Activated CD8-positive, alpha-beta memory T cell treated with anti-CD3 and anti-CD28 coated beads, Interleukin-2, amount 10 ng/mL, durations not matched to agents 7 days and 5 days (primary cell): ENCODE measurements around the gene HS6ST2. TPM values are rescaled to one million over a fixed set of nuclear protein-coding genes. Genes with fewer than 3 reads are reported as not detected.
"Not testable (repeated sequence)": the region's sequence is repeated elsewhere in the genome, so short reads cannot be mapped to it uniquely, and the experiment has no call there.

ENCODE experiments used
- ATAC-seq: fragments of 150-1000 bp; cut with Tn5 transposase; one replicate; pipeline ENCODE4 v1.10.0; 2021; ENCODE audit warnings: moderate library complexity
- CTCF ChIA-PET: fragments of 350-600 bp; sonication (Branson Sonifier 250); formaldehyde crosslinking; loops from one replicate; lab custom pipeline; 2021; ENCODE audit warnings: antibody characterized with exemption; lab: Charles Lee
- DNase-seq: peaks from one replicate; pipeline ENCODE4 v3.0.0-alpha.2; 2020
- H3K27ac Mint-ChIP-seq: one replicate; pipeline ENCODE4 v1.8.0; 2021; ENCODE audit warnings: mild to moderate bottlenecking, mixed read lengths
- H3K27me3 Mint-ChIP-seq: one replicate; pipeline ENCODE4 v1.8.0; 2021; ENCODE audit warnings: mixed read lengths
- H3K36me3 Mint-ChIP-seq: one replicate; pipeline ENCODE4 v1.8.0; 2021; ENCODE audit warnings: mild to moderate bottlenecking, mixed read lengths
- H3K4me1 Mint-ChIP-seq: one replicate; pipeline ENCODE4 v1.8.0; 2021; ENCODE audit warnings: mixed read lengths
- H3K4me3 Mint-ChIP-seq: one replicate; pipeline ENCODE4 v1.8.0; 2021; ENCODE audit warnings: mild to moderate bottlenecking, moderate library complexity, mixed read lengths
- H3K9me3 Mint-ChIP-seq: one replicate; pipeline ENCODE4 v1.8.0; 2022; ENCODE audit warnings: low read depth, mixed read lengths
- total RNA-seq, 2 experiments: library from RNA; stranded (reverse); gene quantifications; one replicate each; pipeline ENCODE4 v1.2.3, GENCODE V29; 2021

The HS6ST2 gene
- total RNA-seq = under 1 TPM in 1 of 2 experiments, not detected in 1; 0.14 TPM

GRCh38 chrX:132958091-132958703, at the start of gene HS6ST2:
TSS of gene HS6ST2 (minus strand) at chrX:132958629.
- Mint-ChIP-seq H3K36me3 (no peaks in the 10 kb centered on the region), H3K9me3 (no peaks in the 10 kb centered on the region)

GRCh38 chrX:133007458-133007857, 49.0 kb upstream of the HS6ST2 start:
- CTCF ChIA-PET = no interaction called here
- H3K9me3 Mint-ChIP-seq = no peaks in the 10 kb centered on the region
- DNase-seq (no peak), ATAC-seq (no peak)
- H3K36me3 Mint-ChIP-seq = no peaks in the 10 kb centered on the region
- no peaks in the 10 kb centered on the region for H3K27me3 Mint-ChIP-seq
- H3K4me3 Mint-ChIP-seq = no peak overlapping the region
- no peaks in the 10 kb centered on the region for H3K4me1 Mint-ChIP-seq
- no peak overlapping the region for H3K27ac Mint-ChIP-seq

More at GRCh38 chrX:132958091-132958703, at the start of gene HS6ST2:
- no peak within 1 kb of the TSS for H3K27ac Mint-ChIP-seq
- H3K27me3 Mint-ChIP-seq = peaks cover 47% of the 10 kb centered on the region
- no peak within 1 kb of the TSS for H3K4me3 Mint-ChIP-seq
- peaks cover 1% of the 10 kb centered on the region for H3K4me1 Mint-ChIP-seq
- DNase-seq (no peak), ATAC-seq (no peak)
- CTCF ChIA-PET = no interaction called here

GRCh38 chrX:133005616-133006015, 47.2 kb upstream of the HS6ST2 start:
- no peak for ATAC-seq
- H3K27ac Mint-ChIP-seq = no peak overlapping the region
- CTCF ChIA-PET = no interaction called here

GRCh38 chrX:133005042-133005441, 46.6 kb upstream of the HS6ST2 start:
- Mint-ChIP-seq H3K4me3 (no peak overlapping the region), H3K9me3 (no peaks in the 10 kb centered on the region), H3K27me3 (no peaks in the 10 kb centered on the region), H3K4me1 (no peaks in the 10 kb centered on the region), H3K27ac (peak overlapping the region; percentile 56), H3K36me3 (no peaks in the 10 kb centered on the region)
- DNase-seq = no peak
- CTCF ChIA-PET = no interaction called here
- ATAC-seq = no peak

More at GRCh38 chrX:133005616-133006015, 47.2 kb upstream of the HS6ST2 start:
- Mint-ChIP-seq H3K9me3 (no peaks in the 10 kb centered on the region), H3K4me1 (no peaks in the 10 kb centered on the region), H3K27me3 (no peaks in the 10 kb centered on the region), H3K4me3 (no peak overlapping the region), H3K36me3 (no peaks in the 10 kb centered on the region)
- DNase-seq = no peak

GRCh38 chrX:132999209-132999608, 40.8 kb upstream of the HS6ST2 start:
- no peak overlapping the region for H3K27ac Mint-ChIP-seq
- no peak overlapping the region for H3K4me3 Mint-ChIP-seq
- no peaks in the 10 kb centered on the region for H3K9me3 Mint-ChIP-seq
- ATAC-seq = no peak
- no peaks in the 10 kb centered on the region for H3K36me3 Mint-ChIP-seq
- DNase-seq = no peak
- H3K27me3 Mint-ChIP-seq = peaks cover 4% of the 10 kb centered on the region
- H3K4me1 Mint-ChIP-seq = no peaks in the 10 kb centered on the region
- CTCF ChIA-PET = no interaction called here

- Mint-ChIP-seq H3K27ac (no peak overlapping the region), H3K36me3 (no peaks in the 10 kb centered on the region), H3K27me3 (no peaks in the 10 kb centered on the region), H3K4me3 (no peak overlapping the region), H3K9me3 (no peaks in the 10 kb centered on the region), H3K4me1 (no peaks in the 10 kb centered on the region)
- CTCF ChIA-PET = no interaction called here
- DNase-seq = no peak
- no peak for ATAC-seq
Observed at GRCh38 chrX:132990835-132991234, 32.4 kb upstream of the HS6ST2 start.

- H3K27ac Mint-ChIP-seq = no peak overlapping the region
- H3K27me3 Mint-ChIP-seq = no peaks in the 10 kb centered on the region
- H3K9me3 Mint-ChIP-seq = no peaks in the 10 kb centered on the region
- no peaks in the 10 kb centered on the region for H3K4me1 Mint-ChIP-seq
- CTCF ChIA-PET = no interaction called here
- no peak for DNase-seq
- H3K4me3 Mint-ChIP-seq = no peak overlapping the region
- no peak for ATAC-seq
- H3K36me3 Mint-ChIP-seq = no peaks in the 10 kb centered on the region
Observed at GRCh38 chrX:132986556-132986955, 28.1 kb upstream of the HS6ST2 start.

GRCh38 chrX:132984058-132984650, 25.7 kb upstream of the HS6ST2 start:
- no peak for DNase-seq
- Mint-ChIP-seq H3K27me3 (no peaks in the 10 kb centered on the region), H3K4me3 (no peak overlapping the region), H3K9me3 (no peaks in the 10 kb centered on the region), H3K36me3 (no peaks in the 10 kb centered on the region), H3K4me1 (no peaks in the 10 kb centered on the region), H3K27ac (no peak overlapping the region)
- no peak for ATAC-seq
- CTCF ChIA-PET = no interaction called here

GRCh38 chrX:132983496-132983895, 25.1 kb upstream of the HS6ST2 start:
- no peak for ATAC-seq
- Mint-ChIP-seq H3K4me1 (no peaks in the 10 kb centered on the region), H3K27me3 (no peaks in the 10 kb centered on the region), H3K36me3 (no peaks in the 10 kb centered on the region), H3K27ac (no peak overlapping the region), H3K9me3 (no peaks in the 10 kb centered on the region), H3K4me3 (no peak overlapping the region)
- DNase-seq = no peak
- CTCF ChIA-PET = no interaction called here

GRCh38 chrX:132980035-132980434, 21.6 kb upstream of the HS6ST2 start:
- H3K9me3 Mint-ChIP-seq, DNase-seq, H3K4me1 Mint-ChIP-seq, ATAC-seq, H3K36me3 Mint-ChIP-seq, H3K27ac Mint-ChIP-seq, H3K4me3 Mint-ChIP-seq, H3K27me3 Mint-ChIP-seq, CTCF ChIA-PET: not testable (repeated sequence)

GRCh38 chrX:132968296-132968949, 10.0 kb upstream of the HS6ST2 start:
- no peak for ATAC-seq
- no peaks in the 10 kb centered on the region for H3K4me1 Mint-ChIP-seq
- H3K27ac Mint-ChIP-seq = no peak overlapping the region
- no peaks in the 10 kb centered on the region for H3K9me3 Mint-ChIP-seq
- CTCF ChIA-PET = no interaction called here
- no peak overlapping the region for H3K4me3 Mint-ChIP-seq
- H3K27me3 Mint-ChIP-seq = peaks cover 4% of the 10 kb centered on the region
- no peaks in the 10 kb centered on the region for H3K36me3 Mint-ChIP-seq
- DNase-seq = no peak

GRCh38 chrX:132967049-132967448, 8.6 kb upstream of the HS6ST2 start:
- no peak overlapping the region for H3K4me3 Mint-ChIP-seq
- ATAC-seq = no peak
- H3K9me3 Mint-ChIP-seq = no peaks in the 10 kb centered on the region
- no peaks in the 10 kb centered on the region for H3K36me3 Mint-ChIP-seq
- H3K27me3 Mint-ChIP-seq = peaks cover 4% of the 10 kb centered on the region
- CTCF ChIA-PET = no interaction called here
- no peak for DNase-seq
- no peak overlapping the region for H3K27ac Mint-ChIP-seq
- H3K4me1 Mint-ChIP-seq = no peaks in the 10 kb centered on the region

GRCh38 chrX:132965461-132965860, 7.0 kb upstream of the HS6ST2 start:
- no peaks in the 10 kb centered on the region for H3K36me3 Mint-ChIP-seq
- no peaks in the 10 kb centered on the region for H3K9me3 Mint-ChIP-seq
- ATAC-seq = no peak
- no peak overlapping the region for H3K27ac Mint-ChIP-seq
- H3K4me1 Mint-ChIP-seq = no peaks in the 10 kb centered on the region
- peaks cover under 1% of the 10 kb centered on the region for H3K27me3 Mint-ChIP-seq
- no peak for DNase-seq
- CTCF ChIA-PET = no interaction called here
- no peak overlapping the region for H3K4me3 Mint-ChIP-seq

- Mint-ChIP-seq H3K9me3 (no peaks in the 10 kb centered on the region), H3K27ac (no peak overlapping the region), H3K36me3 (no peaks in the 10 kb centered on the region), H3K27me3 (peaks cover 21% of the 10 kb centered on the region), H3K4me3 (no peak overlapping the region), H3K4me1 (peaks cover 1% of the 10 kb centered on the region)
- DNase-seq (no peak), ATAC-seq (no peak)
- CTCF ChIA-PET = no interaction called here
Observed at GRCh38 chrX:132961511-132961910, 3.1 kb upstream of the HS6ST2 start.
